A549 (cell line): ENCODE results near the gene ASF1A. TPM values are rescaled to one million over a fixed set of nuclear protein-coding genes. Genes with fewer than 3 reads are reported as not detected.

Experiments
- ATAC-seq, 2 experiments: fragments of 200-7000 bp in 1 of 2; fragments of >200 bp in 1 of 2; cut with Nextera tagmentation in 1 of 2; cut with Tn5 transposase in 1 of 2; 3 replicates each; pipeline versions ENCODE4 v1.8.0 to v1.9.1; 2018 to 2020; ENCODE audit warnings: mild to moderate bottlenecking in 1 of 2, moderate library complexity in 1 of 2
- CTCF ChIA-PET: fragments of 300-600 bp; sonication (Branson Sonifier 250); formaldehyde crosslinking; extraction: SDS; loops from one replicate; lab custom pipeline; 2021; ENCODE audit warnings: antibody characterized with exemption, inconsistent platforms; lab: Yijun Ruan, JAX
- POLR2A ChIA-PET: fragments of 350-600 bp; formaldehyde crosslinking; extraction: SDS; loops from one replicate; lab custom pipeline; 2021; ENCODE audit warnings: antibody characterized with exemption, inconsistent platforms; lab: Yijun Ruan, JAX
- DNase-seq, 2 experiments: peaks; one replicate each; pipeline versions ENCODE4 v3.0.0 to v3.0.0-alpha.2; 2011 to 2016; ENCODE audit warnings: low read depth in 1 of 2, low spot score in 1 of 2
- FAIRE-seq: peaks from 2 replicates; lab custom pipeline; 2011; peaks lifted over from hg19 to GRCh38; lab: Jason Lieb, UNC
- H3K27ac ChIP-seq, 2 experiments: fragments of >200 bp; sonication (Bioruptor Twin); formaldehyde crosslinking; 3 replicates each; pipeline ENCODE4 v1.5.1; 2016 to 2017
- H3K4me1 ChIP-seq: fragments of >200 bp; sonication (Bioruptor Twin); formaldehyde crosslinking; 3 replicates; pipeline ENCODE4 v1.6.1; 2016
- H3K4me2 ChIP-seq: fragments of >200 bp; sonication (Bioruptor Twin); formaldehyde crosslinking; 3 replicates; pipeline ENCODE4 v1.6.1; 2016
- H3K4me3 ChIP-seq: fragments of >200 bp; sonication (Bioruptor Twin); formaldehyde crosslinking; 3 replicates; pipeline ENCODE4 v1.5.1; 2016
- H3K9me3 ChIP-seq: fragments of >200 bp; sonication (Bioruptor Twin); formaldehyde crosslinking; 3 replicates; pipeline ENCODE4 v1.6.1; 2016
- CBX2 ChIP-seq: fragments of 200-600 bp; sonication (generic); IDR thresholded peaks from 2 replicates; pipeline ENCODE4 v1.6.1; 2016; ENCODE audit warnings: low read depth, mild to moderate bottlenecking, borderline replicate concordance
- CHD2 ChIP-seq: fragments of 150-350 bp; IDR thresholded peaks from 2 replicates; pipeline ENCODE4 v1.6.1; 2014; ENCODE audit warnings: low read length; ENCODE audit not compliant: partially characterized antibody
- EHF ChIP-seq: fragments of 250-450 bp; sonication (Bioruptor Pico); IDR thresholded peaks from 2 replicates; pipeline ENCODE4 v1.5.0; 2020; ENCODE audit warnings: mild to moderate bottlenecking
- ESRRA ChIP-seq: fragments of 150-350 bp; IDR thresholded peaks from 2 replicates; pipeline ENCODE4 v1.6.1; 2014; ENCODE audit warnings: mild to moderate bottlenecking, low read length, borderline replicate concordance
- FOXS1 ChIP-seq: fragments of 250-450 bp; sonication (Bioruptor Pico); IDR thresholded peaks from 2 replicates; pipeline ENCODE4 v1.5.0; 2020; ENCODE audit warnings: mild to moderate bottlenecking, moderate library complexity
- JUNB ChIP-seq: fragments of >200 bp; sonication (Bioruptor Twin); formaldehyde crosslinking; IDR thresholded peaks from 2 replicates; pipeline ENCODE4 v1.6.1; 2016
- MAFK ChIP-seq: fragments of 450-650 bp; IDR thresholded peaks from 2 replicates; pipeline ENCODE4 v1.6.1; 2014; ENCODE audit not compliant: partially characterized antibody
- MAZ ChIP-seq: fragments of 150-350 bp; IDR thresholded peaks from 2 replicates; pipeline ENCODE4 v1.6.1; 2014; ENCODE audit warnings: antibody characterized with exemption, low read depth, low read length, borderline replicate concordance
- NPAS2 ChIP-seq: fragments of 250-450 bp; sonication (Bioruptor Pico); IDR thresholded peaks from 2 replicates; pipeline ENCODE4 v1.8.0; 2022; ENCODE audit warnings: mild to moderate bottlenecking, moderate library complexity, borderline replicate concordance
- PHF8 ChIP-seq: fragments of 200-600 bp; sonication (generic); IDR thresholded peaks from 2 replicates; pipeline ENCODE4 v1.6.1; 2016; ENCODE audit warnings: low read depth, mild to moderate bottlenecking, antibody characterized with exemption, moderate library complexity, borderline replicate concordance
- POLR2A ChIP-seq: IDR thresholded peaks from 2 replicates; pipeline ENCODE4 v1.6.1; 2012; ENCODE audit warnings: mild to moderate bottlenecking, low read length
- RCOR1 ChIP-seq: fragments of 150-350 bp; IDR thresholded peaks from 2 replicates; pipeline ENCODE4 v1.6.1; 2014; ENCODE audit warnings: antibody characterized with exemption, low read length, low read depth
- RFX5 ChIP-seq: fragments of 450-650 bp; IDR thresholded peaks from 2 replicates; pipeline ENCODE4 v1.7.1; 2014; ENCODE audit warnings: antibody characterized with exemption, mild to moderate bottlenecking, moderate library complexity
- RNF2 ChIP-seq: fragments of 200-600 bp; sonication (generic); IDR thresholded peaks from 2 replicates; pipeline ENCODE4 v1.6.1; 2016; ENCODE audit warnings: low read depth, mild to moderate bottlenecking, antibody characterized with exemption, moderate library complexity, borderline replicate concordance
- SREBF2 ChIP-seq: fragments of 450-650 bp; IDR thresholded peaks from 2 replicates; pipeline ENCODE4 v1.6.1; 2014; ENCODE audit warnings: mild to moderate bottlenecking, moderate library complexity
- TP53 ChIP-seq: fragments of 250-450 bp; sonication (Bioruptor Pico); IDR thresholded peaks from 2 replicates; pipeline ENCODE4 v1.5.0; 2021; ENCODE audit warnings: mild to moderate bottlenecking, moderate library complexity
- WGBS: methylation state at CpG from one replicate; pipeline ENCODE4 v1.1.6; 2017; ENCODE audit errors: missing lambda C conversion rate; 5-methylcytosine and 5-hydroxymethylcytosine counted together
- polyA plus RNA-seq, 4 experiments: library from polyadenylated mRNA; depleted of rRNA in 3 of 4; stranded (reverse); fragments of >200 nt; fragmentation: RNase III in 1 of 4; extraction: RNeasy Plus Mini Kit Qiagen cat#74134 plus additional on column Dnase treatment in 1 of 4; gene quantifications; 2 replicates in 3 of 4; 3 replicates in 1 of 4; pipeline ENCODE4 v1.2.3, GENCODE V29; 2011 to 2017
- TF ChIP-seq, protein P1 (sequence below): fragments of 450-650 bp; IDR thresholded peaks from 2 replicates; pipeline ENCODE4 v1.6.1; 2014; ENCODE audit warnings: antibody characterized with exemption
- TF ChIP-seq, protein P2 (sequence below): IDR thresholded peaks from 2 replicates; pipeline ENCODE4 v1.6.1; 2012
- TF ChIP-seq, protein P3 (sequence below): IDR thresholded peaks from 2 replicates; pipeline ENCODE4 v1.6.1; 2012; ENCODE audit warnings: low read depth, borderline replicate concordance
- TF ChIP-seq, protein P4 (sequence below): fragments of 150-350 bp; IDR thresholded peaks from 2 replicates; pipeline ENCODE4 v1.6.1; 2014; ENCODE audit warnings: low read depth, mild to moderate bottlenecking, low read length
- TF ChIP-seq, protein P5 (sequence below): IDR thresholded peaks from 2 replicates; pipeline ENCODE4 v1.6.1; 2012
- TF ChIP-seq, protein P6 (sequence below): fragments of 250-450 bp; sonication (Bioruptor Pico); IDR thresholded peaks from 2 replicates; pipeline ENCODE4 v1.5.0; 2020; ENCODE audit warnings: low read depth, mild to moderate bottlenecking, moderate library complexity
- TF ChIP-seq, protein P7 (sequence below): fragments of 250-450 bp; sonication (Bioruptor Pico); IDR thresholded peaks from 2 replicates; pipeline ENCODE4 v1.5.0; 2021; ENCODE audit warnings: mild to moderate bottlenecking, moderate library complexity, borderline replicate concordance

ASF1A gene
- polyA plus RNA-seq, 2 of the 4 experiments (the other 2 are of a cell fraction): 12.2 to 24.6 TPM

DNA sequence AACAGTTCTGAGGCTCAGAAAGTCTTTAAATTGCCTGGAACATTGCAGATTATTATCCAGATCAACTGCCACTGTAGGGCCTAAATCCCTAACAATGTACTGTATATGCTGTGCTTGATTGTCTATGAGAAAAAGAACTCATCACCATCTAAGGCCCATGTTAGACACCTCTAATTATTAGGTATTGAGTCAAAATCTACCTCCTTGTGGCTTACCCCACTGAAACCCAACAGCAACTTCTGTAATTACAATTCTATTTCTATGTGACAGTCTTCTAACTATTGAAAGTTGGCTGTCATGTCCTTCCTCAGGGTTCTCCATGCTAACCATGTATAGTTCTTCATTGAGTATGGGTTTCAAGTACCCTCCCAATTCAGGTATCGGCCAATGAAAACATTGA lies 27.1 kb downstream of the ASF1A start:
- no peaks in the 10 kb centered on the region for H3K4me1 ChIP-seq
- TF ChIP-seq TP53: no peak
- TF ChIP-seq FOXS1 (CRISPR knock-in tag): no peak
- no peak for TF ChIP-seq RCOR1
- TF ChIP-seq, protein P1, sequence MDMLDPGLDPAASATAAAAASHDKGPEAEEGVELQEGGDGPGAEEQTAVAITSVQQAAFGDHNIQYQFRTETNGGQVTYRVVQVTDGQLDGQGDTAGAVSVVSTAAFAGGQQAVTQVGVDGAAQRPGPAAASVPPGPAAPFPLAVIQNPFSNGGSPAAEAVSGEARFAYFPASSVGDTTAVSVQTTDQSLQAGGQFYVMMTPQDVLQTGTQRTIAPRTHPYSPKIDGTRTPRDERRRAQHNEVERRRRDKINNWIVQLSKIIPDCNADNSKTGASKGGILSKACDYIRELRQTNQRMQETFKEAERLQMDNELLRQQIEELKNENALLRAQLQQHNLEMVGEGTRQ: no peak
- TF ChIP-seq ESRRA: no peak
- no peak for TF ChIP-seq SREBF2
- TF ChIP-seq, protein P2, sequence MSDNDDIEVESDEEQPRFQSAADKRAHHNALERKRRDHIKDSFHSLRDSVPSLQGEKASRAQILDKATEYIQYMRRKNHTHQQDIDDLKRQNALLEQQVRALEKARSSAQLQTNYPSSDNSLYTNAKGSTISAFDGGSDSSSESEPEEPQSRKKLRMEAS: no peak
- ATAC-seq (no peak), FAIRE-seq (no peak), DNase-seq (no peak)
- H3K4me3 ChIP-seq: no peak overlapping the region
- WGBS: 93% methylated on average over 1 of the region's 1 CpG
- H3K9me3 ChIP-seq: no peaks in the 10 kb centered on the region
- ChIA-PET POLR2A (interaction anchor here (0.9 kb wide), 1 partner anchor 28 kb away, joined by 3 read pairs; no protein-coding TSS in a partner anchor), CTCF (no interaction called here)
- no peak overlapping the region for H3K4me2 ChIP-seq
- no peak overlapping the region for H3K27ac ChIP-seq

DNA sequence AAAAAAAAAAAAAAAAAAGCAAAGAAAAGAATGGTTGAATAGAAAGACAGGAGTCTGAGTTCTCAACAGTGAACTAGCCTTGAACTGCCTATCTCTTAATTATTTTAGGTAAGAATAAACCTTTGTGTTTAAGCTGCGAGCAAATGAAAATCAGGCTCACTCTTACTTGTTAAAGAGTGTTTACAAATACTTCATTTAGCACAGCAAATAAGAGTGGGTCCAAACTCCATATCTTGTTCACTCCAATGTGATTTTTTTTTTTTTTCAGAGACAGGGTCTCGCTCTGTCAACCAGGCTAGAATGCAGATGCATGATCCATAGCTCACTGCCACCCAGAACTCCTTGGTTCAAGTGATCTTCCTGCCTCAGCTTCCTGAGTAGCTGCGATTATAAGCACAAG lies 29.1 kb downstream of the ASF1A start:
- Histone ChIP-seq H3K27ac (no peak overlapping the region), H3K4me3 (no peak overlapping the region), H3K4me1 (no peaks in the 10 kb centered on the region), H3K4me2 (no peak overlapping the region), H3K9me3 (no peaks in the 10 kb centered on the region)
- 89% methylated on average over 3 of the region's 3 CpGs for WGBS
- FAIRE-seq (no peak), ATAC-seq (no peak), DNase-seq (no peak)
- CTCF ChIA-PET: no interaction called here
- POLR2A ChIA-PET: no interaction called here
- TF ChIP-seq, protein P3, sequence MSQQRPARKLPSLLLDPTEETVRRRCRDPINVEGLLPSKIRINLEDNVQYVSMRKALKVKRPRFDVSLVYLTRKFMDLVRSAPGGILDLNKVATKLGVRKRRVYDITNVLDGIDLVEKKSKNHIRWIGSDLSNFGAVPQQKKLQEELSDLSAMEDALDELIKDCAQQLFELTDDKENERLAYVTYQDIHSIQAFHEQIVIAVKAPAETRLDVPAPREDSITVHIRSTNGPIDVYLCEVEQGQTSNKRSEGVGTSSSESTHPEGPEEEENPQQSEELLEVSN: no peak
- no peak for TF ChIP-seq CBX2
- no peak for TF ChIP-seq FOXS1 (CRISPR knock-in tag)
- TF ChIP-seq SREBF2: no peak
- TF ChIP-seq, protein P4, sequence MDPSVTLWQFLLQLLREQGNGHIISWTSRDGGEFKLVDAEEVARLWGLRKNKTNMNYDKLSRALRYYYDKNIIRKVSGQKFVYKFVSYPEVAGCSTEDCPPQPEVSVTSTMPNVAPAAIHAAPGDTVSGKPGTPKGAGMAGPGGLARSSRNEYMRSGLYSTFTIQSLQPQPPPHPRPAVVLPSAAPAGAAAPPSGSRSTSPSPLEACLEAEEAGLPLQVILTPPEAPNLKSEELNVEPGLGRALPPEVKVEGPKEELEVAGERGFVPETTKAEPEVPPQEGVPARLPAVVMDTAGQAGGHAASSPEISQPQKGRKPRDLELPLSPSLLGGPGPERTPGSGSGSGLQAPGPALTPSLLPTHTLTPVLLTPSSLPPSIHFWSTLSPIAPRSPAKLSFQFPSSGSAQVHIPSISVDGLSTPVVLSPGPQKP: no peak
- TF ChIP-seq, protein P5, sequence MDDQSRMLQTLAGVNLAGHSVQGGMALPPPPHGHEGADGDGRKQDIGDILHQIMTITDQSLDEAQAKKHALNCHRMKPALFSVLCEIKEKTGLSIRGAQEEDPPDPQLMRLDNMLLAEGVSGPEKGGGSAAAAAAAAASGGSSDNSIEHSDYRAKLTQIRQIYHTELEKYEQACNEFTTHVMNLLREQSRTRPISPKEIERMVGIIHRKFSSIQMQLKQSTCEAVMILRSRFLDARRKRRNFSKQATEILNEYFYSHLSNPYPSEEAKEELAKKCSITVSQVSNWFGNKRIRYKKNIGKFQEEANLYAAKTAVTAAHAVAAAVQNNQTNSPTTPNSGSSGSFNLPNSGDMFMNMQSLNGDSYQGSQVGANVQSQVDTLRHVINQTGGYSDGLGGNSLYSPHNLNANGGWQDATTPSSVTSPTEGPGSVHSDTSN: no peak
- no peak for TF ChIP-seq EHF

DNA sequence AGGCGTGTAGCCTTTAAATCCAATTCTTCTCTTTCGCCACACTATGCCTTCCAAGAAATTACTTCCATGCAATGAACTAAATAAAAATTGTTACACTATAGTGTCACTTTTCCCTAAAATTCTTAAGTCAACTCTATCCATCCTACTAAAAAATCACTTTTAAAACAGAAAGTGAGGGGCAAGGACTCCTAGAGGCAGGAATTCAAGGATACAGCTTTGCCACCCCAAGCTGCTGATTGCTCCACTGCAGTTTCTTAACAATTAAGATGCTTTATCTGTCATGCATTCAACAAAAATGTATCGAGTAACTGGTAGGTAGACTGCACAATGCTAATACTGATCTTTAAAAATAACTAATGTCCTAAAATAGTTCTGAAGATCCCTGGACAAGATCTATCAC lies 36.7 kb downstream of the ASF1A start:
- Histone ChIP-seq H3K27ac (no peak overlapping the region), H3K4me1 (peaks cover 6% of the 10 kb centered on the region; the same call in 2 of the 3 replicates), H3K4me2 (no peak overlapping the region), H3K9me3 (no peaks in the 10 kb centered on the region), H3K4me3 (no peak overlapping the region)
- FAIRE-seq (no peak), DNase-seq (no peak), ATAC-seq (no peak)
- CTCF ChIA-PET: no interaction called here
- POLR2A ChIA-PET: no interaction called here
- 96% methylated on average over 3 of the region's 3 CpGs for WGBS
- TF ChIP-seq CHD2: no peak
- no peak for TF ChIP-seq PHF8
- TF ChIP-seq, protein P6, sequence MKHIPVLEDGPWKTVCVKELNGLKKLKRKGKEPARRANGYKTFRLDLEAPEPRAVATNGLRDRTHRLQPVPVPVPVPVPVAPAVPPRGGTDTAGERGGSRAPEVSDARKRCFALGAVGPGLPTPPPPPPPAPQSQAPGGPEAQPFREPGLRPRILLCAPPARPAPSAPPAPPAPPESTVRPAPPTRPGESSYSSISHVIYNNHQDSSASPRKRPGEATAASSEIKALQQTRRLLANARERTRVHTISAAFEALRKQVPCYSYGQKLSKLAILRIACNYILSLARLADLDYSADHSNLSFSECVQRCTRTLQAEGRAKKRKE (CRISPR knock-in tag): no peak
- no peak for TF ChIP-seq ESRRA
- no peak for TF ChIP-seq NPAS2 (CRISPR knock-in tag)
- TF ChIP-seq POLR2A: no peak
- no peak for TF ChIP-seq MAFK
- no peak for TF ChIP-seq RNF2
- no peak for TF ChIP-seq JUNB
- no peak for TF ChIP-seq RFX5
- TF ChIP-seq MAZ: no peak
- TF ChIP-seq, protein P7, sequence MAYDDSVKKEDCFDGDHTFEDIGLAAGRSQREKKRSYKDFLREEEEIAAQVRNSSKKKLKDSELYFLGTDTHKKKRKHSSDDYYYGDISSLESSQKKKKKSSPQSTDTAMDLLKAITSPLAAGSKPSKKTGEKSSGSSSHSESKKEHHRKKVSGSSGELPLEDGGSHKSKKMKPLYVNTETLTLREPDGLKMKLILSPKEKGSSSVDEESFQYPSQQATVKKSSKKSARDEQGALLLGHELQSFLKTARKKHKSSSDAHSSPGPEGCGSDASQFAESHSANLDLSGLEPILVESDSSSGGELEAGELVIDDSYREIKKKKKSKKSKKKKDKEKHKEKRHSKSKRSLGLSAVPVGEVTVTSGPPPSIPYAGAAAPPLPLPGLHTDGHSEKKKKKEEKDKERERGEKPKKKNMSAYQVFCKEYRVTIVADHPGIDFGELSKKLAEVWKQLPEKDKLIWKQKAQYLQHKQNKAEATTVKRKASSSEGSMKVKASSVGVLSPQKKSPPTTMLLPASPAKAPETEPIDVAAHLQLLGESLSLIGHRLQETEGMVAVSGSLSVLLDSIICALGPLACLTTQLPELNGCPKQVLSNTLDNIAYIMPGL (CRISPR knock-in tag): no peak
